Suprapubic skin (tissue), 4 donors: ENCODE measurements around the gene CPPED1. TPM values are rescaled to one million over a fixed set of nuclear protein-coding genes. Genes with fewer than 3 reads are reported as not detected.

Source experiments
- DNase-seq, 2 donors: peaks; one replicate each; pipeline ENCODE4 v3.0.0-alpha.2; 2019; ENCODE audit warnings: low spot score in 2 of 2
- H3K27ac ChIP-seq: fragments of 200-600 bp; sonication (generic); one replicate; pipeline ENCODE4 v1.5.1; 2019
- H3K27me3 ChIP-seq: fragments of 200-600 bp; sonication (generic); one replicate; pipeline ENCODE4 v1.5.1; 2019
- H3K36me3 ChIP-seq: fragments of 200-600 bp; sonication (generic); one replicate; pipeline ENCODE4 v1.5.1; 2019
- H3K4me1 ChIP-seq: fragments of 200-600 bp; sonication (generic); one replicate; pipeline ENCODE4 v1.5.1; 2019
- H3K4me3 ChIP-seq: fragments of 200-600 bp; sonication (generic); one replicate; pipeline ENCODE4 v1.5.1; 2019; ENCODE audit warnings: mild to moderate bottlenecking
- H3K9me3 ChIP-seq: fragments of 200-600 bp; sonication (generic); one replicate; pipeline ENCODE4 v1.5.1; 2019
- EP300 ChIP-seq: sonication (generic); formaldehyde crosslinking; IDR thresholded peaks from one replicate; pipeline ENCODE4 v1.6.1; 2017; ENCODE audit warnings: antibody characterized with exemption
- POLR2A ChIP-seq, 2 donors: fragments of 450-650 bp; IDR thresholded peaks; one replicate each; pipeline ENCODE4 v1.6.1; 2017; ENCODE audit warnings: antibody characterized with exemption in 2 of 2, mild to moderate bottlenecking in 2 of 2, moderate library complexity in 2 of 2
- POLR2AphosphoS5 ChIP-seq, 3 donors: sonication (generic); formaldehyde crosslinking; IDR thresholded peaks; one replicate each; pipeline ENCODE4 v1.6.1; 2017; ENCODE audit warnings: antibody characterized with exemption in 3 of 3
- WGBS: methylation state at CpG from one replicate; pipeline ENCODE4 v1.1.5; 2018; 5-methylcytosine and 5-hydroxymethylcytosine counted together
- total RNA-seq, 4 donors: library from RNA; depleted of rRNA; stranded (reverse); fragments of >200 nt; gene quantifications; one replicate each; pipeline ENCODE4 v1.1.0, GENCODE V29; 2016
- TF ChIP-seq, protein P1 (sequence below), 2 donors: fragments of 200-600 bp in 1 of 2; fragments of 450-650 bp in 1 of 2; sonication (generic) in 1 of 2; IDR thresholded peaks; one replicate each; pipeline ENCODE4 v1.5.1; 2016 to 2019; ENCODE audit warnings: antibody characterized with exemption in 2 of 2, mild to moderate bottlenecking in 1 of 2, moderate library complexity in 1 of 2

The CPPED1 gene
- total RNA-seq, 4 donors from 2014 or later = 8.7 to 13.3 (median 10.7) TPM

DNA sequence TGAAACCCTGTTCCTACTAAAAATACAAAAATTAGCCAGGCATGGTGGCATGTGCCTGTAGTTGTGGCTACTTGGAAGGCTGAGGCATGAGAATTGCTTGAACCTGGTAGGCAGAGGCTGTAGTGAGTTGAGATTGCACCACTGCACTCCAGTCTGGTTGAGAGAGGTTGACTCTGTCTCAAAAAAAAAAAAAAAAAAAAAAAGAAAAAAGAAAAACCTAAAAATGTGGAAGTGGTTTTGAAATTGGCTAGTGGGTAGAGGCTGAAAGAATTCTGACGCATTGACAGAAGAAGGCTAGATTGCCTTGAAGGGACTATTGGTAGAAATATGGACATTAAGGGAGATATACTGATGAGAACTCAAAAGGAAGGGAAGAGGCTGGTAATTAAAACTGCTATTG lies 33.6 kb upstream of the CPPED1 start:
- Histone ChIP-seq H3K4me1 (no peaks in the 10 kb centered on the region), H3K4me3 (no peak overlapping the region), H3K27me3 (no peaks in the 10 kb centered on the region), H3K27ac (no peak overlapping the region), H3K36me3 (no peaks in the 10 kb centered on the region), H3K9me3 (no peaks in the 10 kb centered on the region)
- no peak for TF ChIP-seq POLR2AphosphoS5 (IDR thresholded peaks at IDR 0.05)
- TF ChIP-seq, protein P1, sequence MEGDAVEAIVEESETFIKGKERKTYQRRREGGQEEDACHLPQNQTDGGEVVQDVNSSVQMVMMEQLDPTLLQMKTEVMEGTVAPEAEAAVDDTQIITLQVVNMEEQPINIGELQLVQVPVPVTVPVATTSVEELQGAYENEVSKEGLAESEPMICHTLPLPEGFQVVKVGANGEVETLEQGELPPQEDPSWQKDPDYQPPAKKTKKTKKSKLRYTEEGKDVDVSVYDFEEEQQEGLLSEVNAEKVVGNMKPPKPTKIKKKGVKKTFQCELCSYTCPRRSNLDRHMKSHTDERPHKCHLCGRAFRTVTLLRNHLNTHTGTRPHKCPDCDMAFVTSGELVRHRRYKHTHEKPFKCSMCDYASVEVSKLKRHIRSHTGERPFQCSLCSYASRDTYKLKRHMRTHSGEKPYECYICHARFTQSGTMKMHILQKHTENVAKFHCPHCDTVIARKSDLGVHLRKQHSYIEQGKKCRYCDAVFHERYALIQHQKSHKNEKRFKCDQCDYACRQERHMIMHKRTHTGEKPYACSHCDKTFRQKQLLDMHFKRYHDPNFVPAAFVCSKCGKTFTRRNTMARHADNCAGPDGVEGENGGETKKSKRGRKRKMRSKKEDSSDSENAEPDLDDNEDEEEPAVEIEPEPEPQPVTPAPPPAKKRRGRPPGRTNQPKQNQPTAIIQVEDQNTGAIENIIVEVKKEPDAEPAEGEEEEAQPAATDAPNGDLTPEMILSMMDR (IDR thresholded peaks at IDR 0.05) = no peak
- TF ChIP-seq POLR2A (IDR thresholded peaks at IDR 0.05) = no peak
- TF ChIP-seq EP300 = no peak
- 71% methylated on average over 1 of the region's 1 CpG for WGBS
- no peak for DNase-seq

GRCh38 chr16:12833926-12834325 lies 30.2 kb upstream of the CPPED1 start:
- no peak overlapping the region for H3K27ac ChIP-seq
- TF ChIP-seq POLR2A (IDR thresholded peaks at IDR 0.05) (no peak), POLR2AphosphoS5 (IDR thresholded peaks at IDR 0.05) (no peak), EP300 (no peak)
- TF ChIP-seq, protein P1 (IDR thresholded peaks at IDR 0.05) = no peak
- DNase-seq = no peak
- H3K4me3 ChIP-seq = no peak overlapping the region
- no peaks in the 10 kb centered on the region for H3K36me3 ChIP-seq
- H3K9me3 ChIP-seq = no peaks in the 10 kb centered on the region
- no peaks in the 10 kb centered on the region for H3K4me1 ChIP-seq
- 46% methylated on average over 10 of the region's 10 CpGs for WGBS
- peaks cover 4% of the 10 kb centered on the region for H3K27me3 ChIP-seq

GRCh38 chr16:12829096-12829888 lies 25.6 kb upstream of the CPPED1 start:
- WGBS = 80% methylated on average over 11 of the region's 11 CpGs
- TF ChIP-seq EP300 (no peak), POLR2A (IDR thresholded peaks at IDR 0.05) (no peak), POLR2AphosphoS5 (IDR thresholded peaks at IDR 0.05) (no peak)
- TF ChIP-seq, protein P1 (IDR thresholded peaks at IDR 0.05) = no peak

GRCh38 chr16:12828206-12828605 lies 24.5 kb upstream of the CPPED1 start:
- DNase-seq = no peak
- TF ChIP-seq EP300 (no peak), POLR2AphosphoS5 (IDR thresholded peaks at IDR 0.05) (no peak), POLR2A (IDR thresholded peaks at IDR 0.05) (no peak)
- TF ChIP-seq, protein P1 (IDR thresholded peaks at IDR 0.05) = no peak
- H3K4me1 ChIP-seq = no peaks in the 10 kb centered on the region
- H3K27me3 ChIP-seq = peaks cover 6% of the 10 kb centered on the region
- H3K27ac ChIP-seq = no peak overlapping the region
- H3K9me3 ChIP-seq = no peaks in the 10 kb centered on the region
- H3K36me3 ChIP-seq = no peaks in the 10 kb centered on the region
- no peak overlapping the region for H3K4me3 ChIP-seq

More at GRCh38 chr16:12829096-12829888, 25.6 kb upstream of the CPPED1 start:
- H3K27ac ChIP-seq = no peak overlapping the region
- no peaks in the 10 kb centered on the region for H3K4me1 ChIP-seq
- no peak overlapping the region for H3K4me3 ChIP-seq
- no peaks in the 10 kb centered on the region for H3K36me3 ChIP-seq
- no peak for DNase-seq
- H3K27me3 ChIP-seq = peaks cover 6% of the 10 kb centered on the region
- no peaks in the 10 kb centered on the region for H3K9me3 ChIP-seq

DNA sequence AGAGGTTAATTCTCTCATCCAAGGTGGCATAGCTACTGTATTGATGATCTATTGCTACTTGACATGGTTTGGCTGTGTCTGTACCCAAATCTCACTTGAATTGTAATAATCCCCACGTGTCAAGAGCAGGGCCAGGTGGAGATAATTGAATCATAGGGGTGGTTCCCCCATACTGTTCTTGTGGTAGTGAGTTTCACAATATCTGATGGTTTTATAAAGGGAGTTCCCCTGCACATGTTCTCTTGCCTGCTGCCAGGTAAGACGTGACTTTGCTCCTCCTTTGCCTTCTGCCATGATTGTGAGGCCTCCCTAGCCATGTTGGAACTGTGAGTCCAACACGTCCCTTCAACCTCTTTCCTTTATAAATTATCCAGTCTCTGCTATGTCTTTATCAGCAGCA lies 22.9 kb upstream of the CPPED1 start:
- WGBS = 46% methylated on average over 3 of the region's 3 CpGs
- no peak for DNase-seq
- no peaks in the 10 kb centered on the region for H3K9me3 ChIP-seq

More for the DNA sequence above, 22.9 kb upstream of the CPPED1 start:
- H3K4me3 ChIP-seq = no peak overlapping the region
- H3K27ac ChIP-seq = no peak overlapping the region
- TF ChIP-seq POLR2A (IDR thresholded peaks at IDR 0.05) = no peak
- no peak for TF ChIP-seq POLR2AphosphoS5 (IDR thresholded peaks at IDR 0.05)
- H3K36me3 ChIP-seq = no peaks in the 10 kb centered on the region
- no peaks in the 10 kb centered on the region for H3K4me1 ChIP-seq
- H3K27me3 ChIP-seq = peaks cover 6% of the 10 kb centered on the region
